Fibroblast of mammary gland (primary cell): Measurements from ENCODE around the gene ADIPOR1.
A peak's percentile ranks its signal among the peaks of the same experiment; 100 is the strongest.
"Not testable (repeated sequence)": the region's sequence is repeated elsewhere in the genome, so short reads cannot be mapped to it uniquely, and the experiment has no call there.

Experiments
- DNase-seq: peaks from one replicate; pipeline ENCODE4 v3.0.0-alpha.2; 2010; ENCODE audit warnings: low read depth
- H3K4me3 ChIP-seq: 2 replicates; pipeline ENCODE4 v1.5.1; 2011; ENCODE audit warnings: low read depth, mild to moderate bottlenecking, low read length, moderate library complexity; ENCODE audit not compliant: control insufficient read depth
- CTCF ChIP-seq: conservative IDR thresholded peaks from 2 replicates; pipeline ENCODE4 v1.5.1; 2011; ENCODE audit warnings: low read depth, low read length, inconsistent platforms; ENCODE audit not compliant: control insufficient read depth, insufficient read depth

ADIPOR1 gene

GRCh38 chr1:202998836-202999750 lies 41.0 kb upstream of the ADIPOR1 start:
- peak; percentile 83 for TF ChIP-seq CTCF
- H3K4me3 ChIP-seq: no peak overlapping the region

GRCh38 chr1:202994756-202995155 lies 36.6 kb upstream of the ADIPOR1 start:
- no peak overlapping the region for H3K4me3 ChIP-seq
- no peak for DNase-seq
- no peak for TF ChIP-seq CTCF

More at GRCh38 chr1:202998836-202999750, 41.0 kb upstream of the ADIPOR1 start:
- DNase-seq: peak; percentile 62

GRCh38 chr1:202991112-202991511 lies 33.0 kb upstream of the ADIPOR1 start:
- no peak for DNase-seq
- no peak overlapping the region for H3K4me3 ChIP-seq
- no peak for TF ChIP-seq CTCF

GRCh38 chr1:202989879-202990278 lies 31.8 kb upstream of the ADIPOR1 start:
- TF ChIP-seq CTCF: no peak
- no peak overlapping the region for H3K4me3 ChIP-seq
- DNase-seq: no peak

GRCh38 chr1:202987922-202988583 lies 29.9 kb upstream of the ADIPOR1 start:
- H3K4me3 ChIP-seq: no peak overlapping the region
- no peak for TF ChIP-seq CTCF
- no peak for DNase-seq

GRCh38 chr1:202987255-202987654 lies 29.1 kb upstream of the ADIPOR1 start:
- H3K4me3 ChIP-seq: no peak overlapping the region
- DNase-seq: no peak
- no peak for TF ChIP-seq CTCF

GRCh38 chr1:202986120-202986519 lies 28.0 kb upstream of the ADIPOR1 start:
- DNase-seq, H3K4me3 ChIP-seq: not testable (repeated sequence)
